Karpas-422 (cell line): ENCODE measurements around the gene MGAT3. TPM values are rescaled to one million over a fixed set of nuclear protein-coding genes. Genes with fewer than 3 reads are reported as not detected.

Experiments used
- DNase-seq: peaks from one replicate; pipeline ENCODE4 v3.0.0-alpha.2; 2015
- H2AFZ ChIP-seq: fragments of 200-600 bp; sonication (generic); 2 replicates; pipeline ENCODE4 v1.6.1; 2014; ENCODE audit warnings: antibody characterized with exemption, low read length, mixed read lengths
- H3K27ac ChIP-seq: fragments of 200-600 bp; sonication (generic); 2 replicates; pipeline ENCODE4 v1.5.1; 2014; ENCODE audit warnings: mild to moderate bottlenecking, low read length, moderate library complexity
- H3K27me3 ChIP-seq: fragments of 200-600 bp; sonication (generic); 2 replicates; pipeline ENCODE4 v1.6.1; 2014; ENCODE audit warnings: low read length, mixed read lengths
- H3K36me3 ChIP-seq: fragments of 200-600 bp; sonication (generic); 2 replicates; pipeline ENCODE4 v1.6.1; 2014; ENCODE audit warnings: low read length, mixed read lengths; ENCODE audit not compliant: insufficient read depth
- H3K4me1 ChIP-seq: fragments of 200-600 bp; sonication (generic); 2 replicates; pipeline ENCODE4 v1.6.1; 2014; ENCODE audit warnings: mild to moderate bottlenecking, low read length, mixed read lengths
- H3K4me2 ChIP-seq: fragments of 200-600 bp; sonication (generic); 2 replicates; pipeline ENCODE4 v1.6.1; 2014; ENCODE audit warnings: low read length, low read depth, mild to moderate bottlenecking; ENCODE audit not compliant: poor library complexity, severe bottlenecking
- H3K4me3 ChIP-seq: fragments of 200-600 bp; sonication (generic); 2 replicates; pipeline ENCODE4 v1.5.1; 2014; ENCODE audit warnings: mild to moderate bottlenecking, antibody characterized with exemption, low read length, mixed read lengths
- H3K79me2 ChIP-seq: fragments of 200-600 bp; sonication (generic); 2 replicates; pipeline ENCODE4 v1.6.1; 2014; ENCODE audit warnings: mild to moderate bottlenecking, low read length, mixed read lengths
- H3K9ac ChIP-seq: fragments of 200-600 bp; sonication (generic); 2 replicates; pipeline ENCODE4 v1.6.0; 2014; ENCODE audit warnings: low read length
- H3K9me2 ChIP-seq: fragments of 200-600 bp; sonication (generic), shearing (Covaris generic); replicated peaks from 2 replicates; pipeline ENCODE4 v1.6.0; 2014; ENCODE audit warnings: mild to moderate bottlenecking, low read length, moderate library complexity; ENCODE audit not compliant: insufficient read depth
- H3K9me3 ChIP-seq: fragments of 300-700, 200-600 bp; sonication (generic); 2 replicates; pipeline ENCODE4 v1.6.1; 2014; ENCODE audit warnings: low read length, mixed read lengths
- H4K20me1 ChIP-seq: fragments of 200-600 bp; sonication (generic); 2 replicates; pipeline ENCODE4 v1.6.1; 2014; ENCODE audit warnings: mild to moderate bottlenecking, antibody characterized with exemption, low read length, low read depth; ENCODE audit not compliant: insufficient read depth
- total RNA-seq: library from RNA; depleted of rRNA; stranded (reverse); fragments of >200 nt; shearing (Covaris generic); gene quantifications from 2 replicates; pipeline ENCODE4 v1.2.3, GENCODE V29; 2014; ENCODE audit warnings: low replicate concordance

MGAT3 gene
- total RNA-seq, 1 experiment from 2014 or later = 34.8 TPM

- Histone ChIP-seq H3K9me3 (no peaks in the 10 kb centered on the region), H3K4me3 (peak overlapping the region; percentile 81), H3K27ac (peak overlapping the region; percentile 99), H3K79me2 (peaks cover 65% of the 10 kb centered on the region), H3K9me2 (no peaks in the 10 kb centered on the region), H3K4me2 (peak overlapping the region; percentile 94), H3K9ac (peak overlapping the region; percentile 93), H3K36me3 (peaks cover 17% of the 10 kb centered on the region), H3K27me3 (no peaks in the 10 kb centered on the region), H3K4me1 (peaks cover 93% of the 10 kb centered on the region), H4K20me1 (peaks cover 7% of the 10 kb centered on the region; the same call in 1 of the 2 replicates), H2AFZ (no peak overlapping the region)
- DNase-seq = peak; percentile 86
Observed at GRCh38 chr22:39449708-39450107, 7.1 kb upstream of the MGAT3 start.

GRCh38 chr22:39450258-39450955 lies 6.4 kb upstream of the MGAT3 start:
- H3K79me2 ChIP-seq = peaks cover 70% of the 10 kb centered on the region
- peak overlapping the region; percentile 93 for H3K9ac ChIP-seq
- H3K4me3 ChIP-seq = peak overlapping the region; percentile 81; the same call in 1 of the 2 replicates
- H3K4me1 ChIP-seq = peaks cover 92% of the 10 kb centered on the region
- H3K9me2 ChIP-seq = no peaks in the 10 kb centered on the region
- H3K4me2 ChIP-seq = peak overlapping the region; percentile 94
- no peaks in the 10 kb centered on the region for H3K9me3 ChIP-seq
- no peaks in the 10 kb centered on the region for H3K27me3 ChIP-seq
- H3K27ac ChIP-seq = peak overlapping the region; percentile 99
- DNase-seq = no peak
- peaks cover 7% of the 10 kb centered on the region; the same call in 1 of the 2 replicates for H4K20me1 ChIP-seq
- no peak overlapping the region for H2AFZ ChIP-seq
- peaks cover 18% of the 10 kb centered on the region for H3K36me3 ChIP-seq

- no peaks in the 10 kb centered on the region for H3K27me3 ChIP-seq
- no peak overlapping the region for H2AFZ ChIP-seq
- H3K9me3 ChIP-seq = no peaks in the 10 kb centered on the region
- peaks cover 27% of the 10 kb centered on the region for H3K36me3 ChIP-seq
- H3K9ac ChIP-seq = peak overlapping the region; percentile 59
- peaks cover 7% of the 10 kb centered on the region; the same call in 1 of the 2 replicates for H4K20me1 ChIP-seq
- H3K4me1 ChIP-seq = peaks cover 89% of the 10 kb centered on the region
- no peaks in the 10 kb centered on the region for H3K9me2 ChIP-seq
- H3K4me2 ChIP-seq = peak overlapping the region; percentile 63
- H3K79me2 ChIP-seq = peaks cover 82% of the 10 kb centered on the region
- H3K4me3 ChIP-seq = peak overlapping the region; percentile 32; the same call in 1 of the 2 replicates
- H3K27ac ChIP-seq = peak overlapping the region; percentile 99
- no peak for DNase-seq
Observed at GRCh38 chr22:39452740-39453040, 4.1 kb upstream of the MGAT3 start.

GRCh38 chr22:39453765-39454378 lies 2.9 kb upstream of the MGAT3 start:
- peak; percentile 38 for DNase-seq
- Histone ChIP-seq H3K4me3 (peak overlapping the region; percentile 13; the same call in 1 of the 2 replicates), H3K9me2 (no peaks in the 10 kb centered on the region), H2AFZ (no peak overlapping the region), H3K9me3 (no peaks in the 10 kb centered on the region), H3K36me3 (peaks cover 19% of the 10 kb centered on the region), H3K9ac (peak overlapping the region; percentile 59), H3K4me1 (peaks cover 88% of the 10 kb centered on the region), H3K27ac (peak overlapping the region; percentile 99), H3K79me2 (peaks cover 80% of the 10 kb centered on the region), H3K4me2 (peak overlapping the region; percentile 63), H4K20me1 (peaks cover 7% of the 10 kb centered on the region; the same call in 1 of the 2 replicates), H3K27me3 (no peaks in the 10 kb centered on the region)

- Histone ChIP-seq H3K27ac (peak overlapping the region; percentile 99), H3K4me1 (peaks cover 88% of the 10 kb centered on the region)
- DNase-seq = peak; percentile 65
Observed at GRCh38 chr22:39454385-39454871, 2.4 kb upstream of the MGAT3 start.

GRCh38 chr22:39457198-39457555 lies 365 bp downstream of the MGAT3 start:
- DNase-seq = no peak
- Histone ChIP-seq H3K9me3 (no peaks in the 10 kb centered on the region), H3K9me2 (no peaks in the 10 kb centered on the region), H4K20me1 (no peaks in the 10 kb centered on the region; the same call in 1 of the 2 replicates), H3K27me3 (no peaks in the 10 kb centered on the region), H2AFZ (no peak overlapping the region), H3K27ac (peak overlapping the region; percentile 99), H3K4me1 (peaks cover 89% of the 10 kb centered on the region), H3K36me3 (peaks cover 13% of the 10 kb centered on the region), H3K9ac (peak overlapping the region; percentile 84), H3K4me3 (peak overlapping the region; percentile 78; the same call in 1 of the 2 replicates), H3K79me2 (peaks cover 72% of the 10 kb centered on the region), H3K4me2 (peak overlapping the region; percentile 79)

More at GRCh38 chr22:39454385-39454871, 2.4 kb upstream of the MGAT3 start:
- no peaks in the 10 kb centered on the region for H3K9me2 ChIP-seq
- H3K36me3 ChIP-seq = peaks cover 19% of the 10 kb centered on the region
- H4K20me1 ChIP-seq = peaks cover 7% of the 10 kb centered on the region; the same call in 1 of the 2 replicates
- H3K9me3 ChIP-seq = no peaks in the 10 kb centered on the region
- peak overlapping the region; percentile 59 for H3K9ac ChIP-seq
- H2AFZ ChIP-seq = no peak overlapping the region
- H3K4me3 ChIP-seq = peak overlapping the region; percentile 13; the same call in 1 of the 2 replicates
- no peaks in the 10 kb centered on the region for H3K27me3 ChIP-seq
- H3K4me2 ChIP-seq = peak overlapping the region; percentile 63
- peaks cover 79% of the 10 kb centered on the region for H3K79me2 ChIP-seq

GRCh38 chr22:39457556-39458443 lies 988 bp downstream of the MGAT3 start:
- Histone ChIP-seq H3K27me3 (no peaks in the 10 kb centered on the region), H2AFZ (no peak overlapping the region), H3K9me3 (no peaks in the 10 kb centered on the region), H3K36me3 (peaks cover 13% of the 10 kb centered on the region), H3K79me2 (peaks cover 65% of the 10 kb centered on the region), H3K4me2 (peak overlapping the region; percentile 79), H3K9ac (peak overlapping the region; percentile 84), H3K27ac (peak overlapping the region; percentile 99), H3K9me2 (no peaks in the 10 kb centered on the region), H4K20me1 (no peaks in the 10 kb centered on the region; the same call in 1 of the 2 replicates), H3K4me3 (peak overlapping the region; percentile 78), H3K4me1 (peaks cover 89% of the 10 kb centered on the region)
- DNase-seq = peak; percentile 95
